Right renal cortex interstitium (tissue), 3 donors: ENCODE measurements around the gene SHF. TPM values are rescaled to one million over a fixed set of nuclear protein-coding genes. Genes with fewer than 3 reads are reported as not detected.

ENCODE experiments used
- DNase-seq, 3 donors: peaks; one replicate each; pipeline ENCODE4 v3.0.0-alpha.2; 2013; ENCODE audit warnings: low read depth in 3 of 3, low spot score in 2 of 3
- polyA plus RNA-seq, 3 donors: library from polyadenylated mRNA; unstranded; fragments of 120-200 nt; gene quantifications; one replicate each; pipeline ENCODE4 v1.2.1, GENCODE V29; 2013; ENCODE audit not compliant: insufficient read length in 3 of 3

Gene SHF
- polyA plus RNA-seq, 3 donors: 13.0 to 16.0 (median 15.3) TPM

- no peak for DNase-seq
These were observed 57.3 kb downstream of the SHF start for GRCh38 chr15:45130291-45131000.

GRCh38 chr15:45129651-45130129, 58.1 kb downstream of the SHF start, which contains the start of the genes DUOX1 and DUOXA1:
Gene DUOX1, plus strand, starts transcription at chr15:45129994. Its CDS starts 1,973 bp downstream, at chr15:45131967.
Gene DUOXA1, minus strand, starts transcription at chr15:45129879. Its CDS starts 6,865 bp downstream, at chr15:45123014.
- no peak for DNase-seq

DNA sequence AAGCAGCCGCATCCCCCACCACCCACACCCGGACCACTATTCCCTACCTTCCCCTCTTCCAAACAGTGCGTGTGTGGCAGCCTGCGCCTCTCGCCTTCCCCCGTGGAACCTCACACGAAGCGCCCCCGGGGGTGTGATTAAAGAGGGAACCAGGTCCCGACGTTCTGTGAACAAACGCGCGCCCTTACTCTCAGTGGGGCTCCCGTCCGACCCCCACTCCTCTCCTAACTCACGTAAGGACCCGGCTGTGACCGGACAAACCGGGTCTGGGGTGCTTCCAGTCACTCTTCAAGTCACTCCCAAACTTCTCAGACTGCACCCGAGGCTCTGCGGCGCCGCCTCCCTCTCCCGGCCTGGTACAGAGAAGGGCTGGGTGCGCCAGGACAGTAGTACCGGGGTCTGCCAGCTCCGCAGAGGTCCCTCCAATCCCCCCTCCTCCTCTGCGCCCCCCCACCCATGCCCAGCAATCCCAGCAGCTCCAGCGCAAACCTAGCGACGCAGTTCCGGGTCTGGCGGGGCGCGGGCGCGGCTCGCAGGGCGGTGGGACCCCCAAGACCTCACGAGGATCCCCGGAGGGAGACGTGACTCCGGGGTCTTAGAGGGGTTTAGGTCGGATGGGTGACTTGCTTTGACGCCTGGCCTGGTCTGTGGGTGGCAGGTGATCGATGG, 58.7 kb downstream of the SHF start:
- no peak for DNase-seq

DNA sequence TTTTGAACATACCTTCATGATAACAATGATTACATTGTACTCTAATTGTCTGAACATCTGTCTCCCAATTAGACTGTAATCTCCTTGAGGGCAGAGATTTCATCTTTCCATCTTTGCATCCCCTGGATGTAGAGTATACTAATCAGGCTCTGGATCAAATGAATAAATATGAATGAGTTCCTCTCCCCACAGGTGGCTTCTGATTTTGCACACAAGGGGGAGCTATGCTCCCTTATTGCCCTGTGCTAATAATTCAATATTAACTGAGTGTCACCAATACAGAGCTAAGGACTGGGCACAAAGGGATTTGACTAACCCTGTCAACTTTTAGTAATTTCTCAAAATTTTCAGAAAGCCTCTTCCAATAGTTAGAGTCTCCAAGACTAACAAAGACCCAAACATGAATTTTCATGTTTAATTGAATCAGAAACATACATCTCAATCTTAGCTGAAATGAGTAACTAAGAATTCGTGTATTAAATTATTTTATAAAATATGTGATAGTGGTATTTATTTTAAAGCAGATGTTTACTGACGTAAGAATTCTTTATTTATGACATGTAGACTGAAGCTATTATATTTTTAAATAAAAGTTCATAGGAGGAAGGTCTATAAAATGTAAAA, 61.1 kb downstream of the SHF start:
- DNase-seq: no peak

DNA sequence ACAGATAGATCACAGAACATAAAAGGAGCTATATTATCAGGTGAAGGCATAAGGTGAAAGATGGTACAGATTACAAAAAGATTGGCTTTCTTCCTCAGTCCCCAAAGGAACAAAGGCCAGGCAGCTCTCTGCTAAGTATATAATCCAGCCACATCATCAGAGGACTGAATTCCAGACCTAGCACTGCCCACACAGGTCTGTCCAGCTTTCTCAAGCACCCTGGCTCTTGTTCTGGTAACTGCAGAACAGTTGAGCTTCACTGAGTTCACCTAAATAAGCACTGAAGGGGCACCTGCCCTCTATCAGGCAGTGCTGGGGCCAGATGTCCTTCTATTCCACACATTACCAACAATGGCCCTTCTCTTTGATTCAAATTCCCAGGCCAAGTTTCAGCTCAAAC, 64.4 kb downstream of the SHF start:
- DNase-seq: no peak

- no peak for DNase-seq
These were observed 65.0 kb downstream of the SHF start for GRCh38 chr15:45122719-45123118.

DNA sequence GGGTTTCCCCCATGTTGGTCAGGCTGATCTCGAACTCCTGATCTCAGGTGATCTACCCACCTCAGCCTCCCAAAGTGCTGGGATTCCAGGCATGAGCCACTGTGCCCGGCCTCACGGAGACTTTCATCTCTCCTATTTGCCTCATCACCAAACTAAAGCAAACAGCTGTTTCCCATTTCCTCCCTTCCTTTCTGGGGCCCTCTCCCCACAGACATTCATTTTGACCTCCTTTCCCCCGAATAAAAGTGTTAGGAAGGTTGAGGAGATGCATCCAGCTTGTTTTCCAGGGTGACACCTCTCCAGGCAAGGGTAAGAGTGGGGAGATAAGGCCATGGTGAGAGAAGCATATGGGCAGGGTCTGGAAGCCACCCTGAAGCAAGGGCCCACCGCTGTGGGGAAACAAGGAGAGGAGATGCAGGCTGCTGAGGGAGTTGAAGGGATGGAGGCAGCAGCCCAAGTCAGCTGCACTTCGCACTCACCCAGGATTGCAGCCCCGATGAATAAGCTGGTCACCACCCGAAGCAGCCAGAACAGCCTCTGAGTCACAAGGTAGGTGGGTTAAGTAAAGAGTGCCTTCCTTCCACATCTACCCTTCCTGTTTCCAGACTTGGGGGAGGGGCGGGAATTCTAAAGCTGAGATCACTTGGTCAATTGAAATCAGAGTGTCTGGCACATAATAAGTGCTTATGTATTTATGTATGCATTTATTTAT, 65.9 kb downstream of the SHF start:
- DNase-seq: no peak

GRCh38 chr15:45121020-45121419, 66.7 kb downstream of the SHF start:
- DNase-seq: no peak

- no peak for DNase-seq
These were observed 67.4 kb downstream of the SHF start for GRCh38 chr15:45120081-45120972.

GRCh38 chr15:45118996-45119395, 68.8 kb downstream of the SHF start:
- DNase-seq: no peak

DNA sequence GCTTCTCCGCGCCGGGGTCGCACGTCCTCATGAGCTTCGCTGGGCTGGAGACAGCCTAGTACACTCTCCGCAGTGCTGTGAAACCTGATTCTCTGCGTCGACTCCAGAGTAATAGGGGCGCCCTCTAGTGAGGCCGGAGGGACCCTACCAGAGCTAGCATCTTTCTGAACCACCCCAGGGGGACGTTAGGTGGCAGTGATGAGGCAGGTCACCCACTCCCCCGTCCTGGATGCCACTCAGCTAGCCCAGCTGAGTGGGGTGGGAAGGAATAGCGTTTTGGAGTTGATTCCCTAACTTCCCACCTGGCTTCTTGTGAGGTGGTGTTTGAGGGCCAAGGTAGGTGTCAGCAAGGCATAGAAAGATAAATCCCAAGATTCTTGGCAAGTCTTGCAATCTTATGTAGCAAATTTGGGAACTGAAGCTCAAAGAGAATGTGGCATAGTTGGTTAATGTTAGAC, 69.6 kb downstream of the SHF start:
- peak; percentile 86 to 93 (median 88) for DNase-seq

GRCh38 chr15:45117308-45118130, 70.2 kb downstream of the SHF start:
- no peak for DNase-seq

Other genes starting within 250 kb of the SHF start
- not detected for gene TERB2, start 231.3 kb downstream of the SHF start, polyA plus RNA-seq
- gene SORD, start 164.8 kb downstream of the SHF start, polyA plus RNA-seq: 10 to 100 TPM; 28.0 to 45.8 (median 40.1) TPM
- under 1 TPM in 2 of 3 donors, not detected in 1; 0.10 to 0.14 TPM for gene DUOX2, start 73.8 kb downstream of the SHF start, polyA plus RNA-seq
- not detected for gene DUOXA2, start 73.6 kb downstream of the SHF start, polyA plus RNA-seq
- under 1 TPM; 0.16 to 0.22 (median 0.21) TPM for gene DUOXA1, start 58.1 kb downstream of the SHF start, polyA plus RNA-seq
- gene DUOX1, start 58.0 kb downstream of the SHF start, polyA plus RNA-seq: 1 to 10 TPM; 1.7 to 3.1 (median 2.3) TPM
- gene SLC28A2, start 64.3 kb upstream of the SHF start, polyA plus RNA-seq: under 1 TPM; 0.40 to 0.44 (median 0.43) TPM
- 100 to 1,000 TPM; 213 to 323 (median 246) TPM for gene GATM, start 190.6 kb upstream of the SHF start, polyA plus RNA-seq